Right cardiac atrium (tissue), 5 donors: ENCODE results near the gene FBXL17. TPM values are rescaled to one million over a fixed set of nuclear protein-coding genes. Genes with fewer than 3 reads are reported as not detected.

ENCODE experiments used
- ATAC-seq, 2 donors: fragments of 200-7000 bp; cut with Tn5 transposase; one replicate each; pipeline versions ENCODE4 v1.8.0 to v1.9.1; 2020; ENCODE audit warnings: moderate library complexity in 2 of 2, mild to moderate bottlenecking in 1 of 2
- DNase-seq, 3 donors: peaks; one replicate each; pipeline ENCODE4 v3.0.0-alpha.2; 2020
- H3K27ac ChIP-seq: one replicate; pipeline ENCODE4 v1.5.1; 2013; ENCODE audit warnings: mild to moderate bottlenecking, low read length, control low read depth, moderate library complexity
- H3K27me3 ChIP-seq: one replicate; pipeline ENCODE4 v1.6.1; 2013; ENCODE audit not compliant: control insufficient read depth, insufficient read depth
- H3K4me1 ChIP-seq: one replicate; pipeline ENCODE4 v1.6.1; 2013; ENCODE audit warnings: low read length; ENCODE audit not compliant: control insufficient read depth, insufficient read depth
- H3K4me3 ChIP-seq: one replicate; pipeline ENCODE4 v1.5.1; 2013; ENCODE audit warnings: low read length, control low read depth
- H3K9me3 ChIP-seq: one replicate; pipeline ENCODE4 v1.6.1; 2013; ENCODE audit warnings: low read length; ENCODE audit not compliant: control insufficient read depth
- WGBS: extraction: QIAGEN DNeasy Blood & Tissue Kit; methylation state at CpG from one replicate; pipeline ENCODE4 v1.1.7; 2013; 5-methylcytosine and 5-hydroxymethylcytosine counted together
- intact Hi-C, 4 donors: fragments of 100-400 bp; cut with DNase I; formaldehyde crosslinking; loops; one replicate each; pipeline versions ENCODE4 v1.11.0 to v1.14.0; 2022 to 2023
- polyA plus RNA-seq: library from polyadenylated mRNA; stranded (reverse); fragments of 200-250 nt; gene quantifications from one replicate; pipeline ENCODE4 v1.2.3, GENCODE V29; 2013
- total RNA-seq, 4 donors: library from RNA; stranded (reverse); fragmentation: NEBNext Ultra II Directional; extraction: Animal tissue kit (Norgen Biotek cat#: 25700); gene quantifications; one replicate each; pipeline ENCODE4 v1.2.1, GENCODE V29; 2021
- donor health status: healthy with polysubstance abuse.
- donor health status: DM: no; HTN: yes; CAD: no.
- donor health status: DM: no; HTN: no; CAD: no.
- donor health status: DM: no; HTN: yes; CAD: no; lungs with severe emphysema.
- donor health status: DM: yes; HTN: yes; CAD: no.

The FBXL17 gene
- total and polyA plus RNA-seq, 5 donors, result 13.4 to 37.3 (median 34.1) TPM

GRCh38 chr5:108090946-108091345, 291.0 kb downstream of the FBXL17 start:
- Histone ChIP-seq H3K4me1 (no peaks in the 10 kb centered on the region), H3K27ac (no peak overlapping the region), H3K4me3 (no peak overlapping the region), H3K27me3 (no peaks in the 10 kb centered on the region), H3K9me3 (no peaks in the 10 kb centered on the region)
- 85% methylated on average over 4 of the region's 4 CpGs for WGBS
- ATAC-seq, result no peak
- DNase-seq, result no peak
- intact Hi-C loops, result no loop called here

DNA sequence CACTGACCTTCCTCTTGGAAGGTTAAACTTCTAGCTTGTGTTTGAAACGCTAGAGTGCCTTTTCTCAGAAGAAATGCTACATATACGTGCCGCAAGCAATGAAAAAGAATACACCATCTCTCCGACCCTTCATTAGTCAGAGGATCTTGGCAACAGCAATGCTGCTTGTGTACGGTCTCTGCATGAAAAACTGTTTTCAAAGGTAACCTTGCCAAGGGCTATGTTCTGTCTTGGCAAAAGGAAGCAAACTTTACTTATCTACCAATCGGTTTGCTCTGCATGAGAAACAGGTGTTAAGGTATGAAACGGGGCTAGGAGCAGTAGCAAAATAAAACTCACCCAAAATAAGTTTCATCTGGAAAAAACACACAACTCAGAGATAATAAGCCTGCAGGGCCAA, 297.8 kb downstream of the FBXL17 start:
- Histone ChIP-seq H3K27ac (no peak overlapping the region), H3K4me1 (no peaks in the 10 kb centered on the region), H3K27me3 (no peaks in the 10 kb centered on the region), H3K9me3 (no peaks in the 10 kb centered on the region), H3K4me3 (no peak overlapping the region)
- peak in 1 of 2 donors; percentile 33 for ATAC-seq
- intact Hi-C loops, result no loop called here
- WGBS, result 30% methylated on average over 7 of the region's 7 CpGs
- no peak for DNase-seq

GRCh38 chr5:108083232-108083631, 298.7 kb downstream of the FBXL17 start:
- no peak overlapping the region for H3K4me3 ChIP-seq
- no peak for DNase-seq
- no peaks in the 10 kb centered on the region for H3K4me1 ChIP-seq
- H3K9me3 ChIP-seq, result no peaks in the 10 kb centered on the region
- H3K27me3 ChIP-seq, result no peaks in the 10 kb centered on the region
- intact Hi-C loops, result no loop called here
- no peak overlapping the region for H3K27ac ChIP-seq
- ATAC-seq, result no peak
- WGBS, result 94% methylated on average over 2 of the region's 2 CpGs

GRCh38 chr5:108081707-108082106, 300.2 kb downstream of the FBXL17 start:
- no peak overlapping the region for H3K27ac ChIP-seq
- no peaks in the 10 kb centered on the region for H3K9me3 ChIP-seq
- no peak for DNase-seq
- H3K4me1 ChIP-seq, result no peaks in the 10 kb centered on the region
- intact Hi-C loops, result no loop called here
- no peak overlapping the region for H3K4me3 ChIP-seq
- WGBS, result 95% methylated on average over 3 of the region's 3 CpGs
- no peaks in the 10 kb centered on the region for H3K27me3 ChIP-seq
- no peak for ATAC-seq

DNA sequence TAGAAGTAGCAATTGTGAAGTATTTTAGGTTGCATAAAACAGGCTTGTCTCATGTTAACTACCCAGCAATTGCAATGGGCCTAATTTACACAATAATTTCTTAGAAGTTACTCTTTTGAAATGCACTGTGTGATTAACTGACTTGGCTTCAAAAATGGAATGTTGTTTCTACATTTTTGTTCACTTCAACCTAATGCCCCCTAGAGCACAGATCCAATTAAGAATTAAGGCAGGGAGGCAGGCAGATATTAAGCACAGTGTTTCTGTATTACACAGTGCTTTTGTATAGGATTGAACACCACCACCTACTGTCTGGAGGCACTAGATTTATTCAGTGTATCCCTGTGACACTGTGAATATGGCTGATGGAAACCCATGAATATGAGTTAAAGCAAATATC, 302.1 kb downstream of the FBXL17 start:
- intact Hi-C loops, result no loop called here
- ATAC-seq (no peak), DNase-seq (no peak)
- H3K4me1 ChIP-seq, result no peaks in the 10 kb centered on the region
- no peak overlapping the region for H3K27ac ChIP-seq
- H3K27me3 ChIP-seq, result no peaks in the 10 kb centered on the region
- no peaks in the 10 kb centered on the region for H3K9me3 ChIP-seq
- H3K4me3 ChIP-seq, result no peak overlapping the region

GRCh38 chr5:108078882-108079281, 303.0 kb downstream of the FBXL17 start:
- H3K4me1 ChIP-seq, result no peaks in the 10 kb centered on the region
- H3K9me3 ChIP-seq, result no peaks in the 10 kb centered on the region
- H3K4me3 ChIP-seq, result no peak overlapping the region
- WGBS, result 83% methylated on average over 1 of the region's 1 CpG
- H3K27ac ChIP-seq, result no peak overlapping the region
- H3K27me3 ChIP-seq, result no peaks in the 10 kb centered on the region
- ATAC-seq (no peak), DNase-seq (no peak)
- intact Hi-C loops, result no loop called here

GRCh38 chr5:108078345-108078744, 303.6 kb downstream of the FBXL17 start:
- ATAC-seq, result no peak
- Histone ChIP-seq H3K27me3 (no peaks in the 10 kb centered on the region), H3K4me1 (no peaks in the 10 kb centered on the region), H3K27ac (no peak overlapping the region), H3K4me3 (no peak overlapping the region), H3K9me3 (no peaks in the 10 kb centered on the region)
- 94% methylated on average over 3 of the region's 3 CpGs for WGBS
- no peak for DNase-seq
- intact Hi-C loops, result no loop called here

- Histone ChIP-seq H3K4me3 (no peak overlapping the region), H3K27ac (no peak overlapping the region), H3K27me3 (no peaks in the 10 kb centered on the region), H3K9me3 (no peaks in the 10 kb centered on the region), H3K4me1 (no peaks in the 10 kb centered on the region)
- intact Hi-C loops, result no loop called here
- WGBS, result 68% methylated on average over 2 of the region's 2 CpGs
- ATAC-seq, result no peak
- no peak for DNase-seq
Observed at GRCh38 chr5:108074626-108075025, 307.3 kb downstream of the FBXL17 start.

DNA sequence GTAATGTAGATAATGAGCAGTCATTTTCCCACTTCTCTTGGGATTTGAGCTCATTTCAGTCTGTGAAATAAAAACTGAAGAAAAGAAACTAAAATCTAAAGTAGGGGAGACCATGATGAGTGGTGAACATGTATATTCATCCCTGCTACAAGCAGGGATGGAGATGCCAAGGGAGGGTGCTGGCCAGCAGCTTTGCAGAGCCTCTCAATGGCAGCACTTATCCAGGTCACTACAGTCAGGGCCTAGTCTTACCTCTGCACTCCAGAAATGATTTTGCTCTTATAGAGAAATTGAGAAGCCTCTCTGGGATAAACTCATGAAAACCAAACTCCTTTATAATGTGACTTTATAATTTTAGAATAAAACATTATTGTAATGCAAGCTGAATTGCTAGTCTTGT, 317.6 kb downstream of the FBXL17 start:
- H3K27me3 ChIP-seq, result no peaks in the 10 kb centered on the region
- intact Hi-C loops, result no loop called here
- H3K4me3 ChIP-seq, result no peak overlapping the region
- no peaks in the 10 kb centered on the region for H3K9me3 ChIP-seq
- ATAC-seq, result no peak
- no peak overlapping the region for H3K27ac ChIP-seq
- H3K4me1 ChIP-seq, result no peaks in the 10 kb centered on the region
- DNase-seq, result no peak

DNA sequence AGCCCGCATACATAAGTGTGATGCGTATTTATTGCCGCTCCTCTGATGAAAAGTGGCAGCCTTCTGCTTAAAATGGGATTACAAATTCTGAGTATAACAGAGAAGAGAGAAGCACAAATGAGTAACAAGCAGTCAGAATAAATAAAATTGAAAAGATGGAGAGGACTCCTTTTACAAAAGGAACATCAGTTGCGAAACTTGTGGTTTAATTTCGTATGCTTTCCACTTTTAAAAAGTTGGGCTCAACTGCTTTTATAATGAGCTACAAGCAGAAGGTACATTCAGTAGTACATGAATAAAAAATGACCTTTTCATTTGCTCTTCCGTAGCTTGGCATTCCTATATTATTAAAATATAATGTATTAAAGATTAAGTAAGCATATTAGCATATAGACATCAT, 320.0 kb downstream of the FBXL17 start:
- ATAC-seq (no peak), DNase-seq (no peak)
- no peaks in the 10 kb centered on the region for H3K9me3 ChIP-seq
- H3K4me1 ChIP-seq, result no peaks in the 10 kb centered on the region
- intact Hi-C loops, result no loop called here
- 76% methylated on average over 6 of the region's 6 CpGs for WGBS
- H3K27me3 ChIP-seq, result no peaks in the 10 kb centered on the region
- H3K4me3 ChIP-seq, result no peak overlapping the region
- no peak overlapping the region for H3K27ac ChIP-seq

DNA sequence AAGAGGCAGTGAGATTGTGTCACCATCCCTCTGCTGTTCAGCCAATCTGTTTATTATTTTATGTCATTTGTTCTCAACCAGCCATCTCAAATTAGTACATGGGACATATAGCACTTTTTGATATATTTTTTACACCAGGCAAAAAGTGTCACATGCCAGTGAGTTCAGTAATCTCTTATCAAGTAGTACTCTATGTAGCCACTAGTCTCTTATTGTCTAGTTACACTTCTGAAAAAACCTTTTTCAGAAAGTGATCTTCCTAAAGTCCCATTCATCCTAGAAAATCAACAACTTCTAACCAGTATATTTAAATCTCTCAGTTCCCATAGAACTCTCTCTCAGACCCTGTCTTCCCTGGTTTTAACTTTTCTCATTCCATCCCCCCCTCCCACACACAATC, 321.6 kb downstream of the FBXL17 start:
- no peak overlapping the region for H3K27ac ChIP-seq
- no peaks in the 10 kb centered on the region for H3K27me3 ChIP-seq
- intact Hi-C loops, result no loop called here
- DNase-seq, result no peak
- no peaks in the 10 kb centered on the region for H3K9me3 ChIP-seq
- no peaks in the 10 kb centered on the region for H3K4me1 ChIP-seq
- no peak overlapping the region for H3K4me3 ChIP-seq
- no peak for ATAC-seq

GRCh38 chr5:108059334-108059733, 322.6 kb downstream of the FBXL17 start:
- Histone ChIP-seq H3K27ac (no peak overlapping the region), H3K27me3 (no peaks in the 10 kb centered on the region), H3K4me3 (no peak overlapping the region), H3K4me1 (no peaks in the 10 kb centered on the region), H3K9me3 (peaks cover under 1% of the 10 kb centered on the region)
- no peak for DNase-seq
- 97% methylated on average over 3 of the region's 3 CpGs for WGBS
- ATAC-seq, result no peak
- intact Hi-C loops, result no loop called here
